ENCODE data around the gene DIPK1A.
A peak's percentile ranks its signal among the peaks of the same experiment; 100 is the strongest.

GRCh38 chr1:92960395-92961130 lies 699 bp downstream of the DIPK1A start:
- TF ChIP-seq POLR2A (IDR thresholded peaks at IDR 0.05), result no peak
- TF ChIP-seq, protein P1, sequence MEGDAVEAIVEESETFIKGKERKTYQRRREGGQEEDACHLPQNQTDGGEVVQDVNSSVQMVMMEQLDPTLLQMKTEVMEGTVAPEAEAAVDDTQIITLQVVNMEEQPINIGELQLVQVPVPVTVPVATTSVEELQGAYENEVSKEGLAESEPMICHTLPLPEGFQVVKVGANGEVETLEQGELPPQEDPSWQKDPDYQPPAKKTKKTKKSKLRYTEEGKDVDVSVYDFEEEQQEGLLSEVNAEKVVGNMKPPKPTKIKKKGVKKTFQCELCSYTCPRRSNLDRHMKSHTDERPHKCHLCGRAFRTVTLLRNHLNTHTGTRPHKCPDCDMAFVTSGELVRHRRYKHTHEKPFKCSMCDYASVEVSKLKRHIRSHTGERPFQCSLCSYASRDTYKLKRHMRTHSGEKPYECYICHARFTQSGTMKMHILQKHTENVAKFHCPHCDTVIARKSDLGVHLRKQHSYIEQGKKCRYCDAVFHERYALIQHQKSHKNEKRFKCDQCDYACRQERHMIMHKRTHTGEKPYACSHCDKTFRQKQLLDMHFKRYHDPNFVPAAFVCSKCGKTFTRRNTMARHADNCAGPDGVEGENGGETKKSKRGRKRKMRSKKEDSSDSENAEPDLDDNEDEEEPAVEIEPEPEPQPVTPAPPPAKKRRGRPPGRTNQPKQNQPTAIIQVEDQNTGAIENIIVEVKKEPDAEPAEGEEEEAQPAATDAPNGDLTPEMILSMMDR (IDR thresholded peaks at IDR 0.05), result peak in 2 of 3 donors; percentile 56 to 62
- TF ChIP-seq EP300 (IDR thresholded peaks at IDR 0.05), result no peak
